SK-N-MC (cell line): ENCODE measurements around the gene SPATA13.

Source experiments
- EZH2 ChIP-seq: fragments of 200-600 bp; sonication (generic); IDR thresholded peaks from one replicate; pipeline ENCODE4 v1.6.1; 2017; ENCODE audit warnings: antibody characterized with exemption
- POLR2AphosphoS5 ChIP-seq: IDR thresholded peaks from 2 replicates; pipeline ENCODE4 v1.6.1; 2012; ENCODE audit warnings: mild to moderate bottlenecking, low read depth, low read length, borderline replicate concordance

- TF ChIP-seq POLR2AphosphoS5 (no peak), EZH2 (no peak)
Measured at GRCh38 chr13:24217601-24218281, 57.2 kb downstream of the SPATA13 start.
